Aorta (tissue), 5 donors: Measurements from ENCODE around the gene PRSS1. TPM values are rescaled to one million over a fixed set of nuclear protein-coding genes. Genes with fewer than 3 reads are reported as not detected.

Experiments used
- ATAC-seq: fragments of 200-7000 bp; cut with Tn5 transposase; one replicate; pipeline ENCODE4 v1.9.1; 2022; ENCODE audit warnings: moderate library complexity; ENCODE audit not compliant: low FRiP score
- DNase-seq, 2 donors: peaks; one replicate each; pipeline ENCODE4 v3.0.0-alpha.2; 2020
- H3K27ac ChIP-seq, 2 donors: one replicate each; pipeline ENCODE4 v1.5.1; 2013; ENCODE audit warnings: low read length in 2 of 2, mild to moderate bottlenecking in 2 of 2, moderate library complexity in 2 of 2, control low read depth in 1 of 2, inconsistent platforms in 1 of 2, low read depth in 1 of 2
- H3K27me3 ChIP-seq, 2 donors: one replicate each; pipeline ENCODE4 v1.6.1; 2013; ENCODE audit warnings: control low read depth in 1 of 2, low read length in 1 of 2, mild to moderate bottlenecking in 1 of 2, moderate library complexity in 1 of 2; ENCODE audit not compliant: insufficient read depth in 2 of 2, control insufficient read depth in 1 of 2
- H3K36me3 ChIP-seq, 2 donors: one replicate each; pipeline ENCODE4 v1.6.1; 2013; ENCODE audit warnings: control low read depth in 1 of 2, low read length in 1 of 2, mild to moderate bottlenecking in 1 of 2; ENCODE audit not compliant: insufficient read depth in 2 of 2, control insufficient read depth in 1 of 2
- H3K4me1 ChIP-seq, 2 donors: one replicate each; pipeline ENCODE4 v1.6.1; 2013; ENCODE audit warnings: low read length in 2 of 2, control low read depth in 1 of 2, mild to moderate bottlenecking in 1 of 2, moderate library complexity in 1 of 2; ENCODE audit not compliant: insufficient read depth in 2 of 2, control insufficient read depth in 1 of 2
- H3K4me3 ChIP-seq, 2 donors: one replicate each; pipeline ENCODE4 v1.5.1; 2013; ENCODE audit warnings: low read length in 2 of 2, control low read depth in 1 of 2, mild to moderate bottlenecking in 1 of 2
- H3K9me3 ChIP-seq: one replicate; pipeline ENCODE4 v1.6.1; 2013; ENCODE audit warnings: mild to moderate bottlenecking, low read length; ENCODE audit not compliant: control insufficient read depth
- WGBS, 2 donors: extraction: QIAGEN DNeasy Blood & Tissue Kit; methylation state at CpG; one replicate each; pipeline ENCODE4 v1.1.7; 2013; 5-methylcytosine and 5-hydroxymethylcytosine counted together
- intact Hi-C, 2 donors: fragments of 100-400 bp; cut with DNase I; formaldehyde crosslinking; loops; one replicate each; pipeline versions ENCODE4 v1.14.2 to v1.15.0; 2022
- polyA plus RNA-seq, 2 donors: library from polyadenylated mRNA; stranded (reverse); fragments of 200-250 nt; gene quantifications; one replicate each; pipeline ENCODE4 v1.2.3, GENCODE V29; 2013
- total RNA-seq, 2 donors: library from RNA; stranded (reverse); fragmentation: NEBNext Ultra II Directional; extraction: Animal tissue kit (Norgen Biotek cat#: 25700); gene quantifications; one replicate each; pipeline ENCODE4 v1.2.1, GENCODE V29; 2021
- donor health status: healthy with polysubstance abuse.
- donor health status: Bipolar disorder and iron deficiency.
- donor health status: DM: no; HTN: no; CAD: no.
- donor health status: DM: no; HTN: no; CAD: no.
- donor health status: DM: yes; HTN: yes; CAD: no.

The PRSS1 gene
- total and polyA plus RNA-seq, 4 donors = 5.6 to 19.9 (median 7.5) TPM

DNA sequence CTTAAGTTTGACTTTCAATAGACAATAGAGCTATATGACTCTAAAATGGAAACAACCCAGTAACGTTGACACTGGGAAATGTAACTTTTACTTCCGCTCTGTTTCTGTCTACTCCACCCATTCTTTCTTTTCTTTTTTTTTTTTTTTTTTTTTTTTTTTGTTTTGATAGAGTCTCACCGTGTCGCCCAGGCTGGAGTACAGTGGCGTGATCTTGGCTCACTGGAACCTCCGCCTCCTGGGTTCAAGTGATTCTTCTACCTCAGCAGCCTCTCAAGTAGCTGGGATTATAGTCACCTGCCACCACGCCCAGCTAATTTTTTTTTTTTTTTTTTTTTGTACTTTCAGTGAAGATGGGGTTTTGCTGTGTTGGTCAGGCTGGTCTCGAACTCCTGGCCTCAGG is 35.4 kb downstream of the PRSS1 start:
- 81 to 87% methylated on average over 8 of the region's 8 CpGs for WGBS, 2 donors
- H3K4me1 ChIP-seq = no peaks in the 10 kb centered on the region
- no peaks in the 10 kb centered on the region for H3K36me3 ChIP-seq
- no peaks in the 10 kb centered on the region for H3K27me3 ChIP-seq
- no peaks in the 10 kb centered on the region for H3K9me3 ChIP-seq
- ATAC-seq (no peak), DNase-seq (no peak)
- intact Hi-C loops = loop anchor here (5.0 to 10.0 kb wide), 3 partner anchors 112 to 150 kb away; no protein-coding TSS in a partner anchor
- no peak overlapping the region for H3K27ac ChIP-seq
- no peak overlapping the region for H3K4me3 ChIP-seq

DNA sequence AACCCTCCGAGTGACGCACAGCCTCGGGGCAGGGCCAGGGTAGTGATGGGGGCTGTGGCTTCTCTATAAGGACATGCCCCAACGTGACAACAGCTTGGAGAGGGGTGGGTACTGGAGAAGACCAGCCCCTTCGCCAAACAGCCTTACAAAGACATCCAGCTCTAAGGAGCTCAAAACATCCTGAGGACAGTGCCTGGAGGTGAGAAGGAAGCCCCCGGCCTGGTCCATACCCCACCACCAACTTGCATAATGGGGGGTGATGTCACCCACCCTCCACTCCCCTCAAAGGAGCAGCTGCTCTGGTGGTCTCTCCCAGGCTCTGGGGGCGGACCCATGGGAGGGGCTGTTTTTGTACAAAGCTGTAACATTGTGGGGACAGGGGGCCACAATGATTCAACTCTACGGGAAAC is 36.6 kb downstream of the PRSS1 start:
- H3K27ac ChIP-seq = no peak overlapping the region
- ATAC-seq (no peak), DNase-seq (peak in 1 of 2 donors; percentile 39)
- no peaks in the 10 kb centered on the region for H3K27me3 ChIP-seq
- no peaks in the 10 kb centered on the region for H3K36me3 ChIP-seq
- H3K9me3 ChIP-seq = no peaks in the 10 kb centered on the region
- 85 to 88% methylated on average over 8 of the region's 8 CpGs for WGBS, 2 donors
- H3K4me3 ChIP-seq = no peak overlapping the region
- no peaks in the 10 kb centered on the region for H3K4me1 ChIP-seq
- intact Hi-C loops = loop anchor here in 1 of 2 donors (10.0 kb wide), 1 partner anchor 151 kb away; no protein-coding TSS in a partner anchor

DNA sequence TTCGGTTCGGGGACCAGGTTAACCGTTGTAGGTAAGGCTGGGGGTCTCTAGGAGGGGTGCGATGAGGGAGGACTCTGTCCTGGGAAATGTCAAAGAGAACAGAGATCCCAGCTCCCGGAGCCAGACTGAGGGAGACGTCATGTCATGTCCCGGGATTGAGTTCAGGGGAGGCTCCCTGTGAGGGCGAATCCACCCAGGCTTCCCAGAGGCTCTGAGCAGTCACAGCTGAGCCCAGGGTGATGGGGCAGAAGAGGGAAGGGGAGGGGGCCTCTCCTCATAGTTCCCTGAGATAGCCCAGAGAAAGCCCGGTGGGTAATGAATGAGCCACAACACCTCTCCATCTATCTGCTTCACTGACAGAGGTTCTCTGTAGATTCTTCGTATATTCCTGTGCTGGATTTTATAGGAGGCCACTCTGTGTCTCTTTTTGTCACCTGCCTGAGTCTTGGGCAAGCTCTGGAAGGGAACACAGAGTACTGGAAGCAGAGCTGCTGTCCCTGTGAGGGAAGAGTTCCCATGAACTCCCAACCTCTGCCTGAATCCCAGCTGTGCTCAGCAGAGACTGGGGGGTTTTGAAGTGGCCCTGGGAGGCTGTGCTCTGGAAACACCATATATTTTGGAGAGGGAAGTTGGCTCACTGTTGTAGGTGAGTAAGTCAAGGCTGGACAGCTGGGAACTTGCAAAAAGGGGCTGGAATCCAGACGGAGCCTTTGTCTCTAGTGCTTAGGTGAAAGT is 37.9 kb downstream of the PRSS1 start:
- no peaks in the 10 kb centered on the region for H3K9me3 ChIP-seq
- no peak overlapping the region for H3K4me3 ChIP-seq
- WGBS, 2 donors = 85 to 86% methylated on average over 11 of the region's 11 CpGs
- DNase-seq = no peak
- no peak overlapping the region for H3K27ac ChIP-seq
- intact Hi-C loops = loop anchor here in 1 of 2 donors (10.0 kb wide), 1 partner anchor 152 kb away; no protein-coding TSS in a partner anchor
- no peak for ATAC-seq
- no peaks in the 10 kb centered on the region for H3K36me3 ChIP-seq
- H3K4me1 ChIP-seq = no peaks in the 10 kb centered on the region
- no peaks in the 10 kb centered on the region for H3K27me3 ChIP-seq

DNA sequence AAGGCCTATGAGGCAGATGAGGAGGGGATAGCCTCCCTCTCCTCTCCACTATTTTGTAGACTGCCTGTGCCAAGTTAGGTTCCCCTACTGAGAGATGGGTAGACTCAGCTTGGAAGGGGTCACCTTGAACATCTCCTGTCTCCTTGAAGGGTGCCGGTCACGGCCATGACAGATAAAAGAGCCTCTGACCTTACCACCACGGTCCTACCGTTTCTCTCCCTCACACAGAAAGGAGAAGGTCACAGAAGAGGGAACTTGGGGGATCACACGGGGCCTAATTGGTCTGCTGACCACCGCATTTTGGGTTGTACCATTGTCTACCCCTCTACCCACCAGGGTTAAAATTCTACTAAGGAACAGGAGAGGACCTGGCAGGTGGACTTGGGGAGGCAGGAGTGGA is 38.5 kb downstream of the PRSS1 start:
- intact Hi-C loops = loop anchor here in 1 of 2 donors (10.0 kb wide), 1 partner anchor 153 kb away; no protein-coding TSS in a partner anchor

DNA sequence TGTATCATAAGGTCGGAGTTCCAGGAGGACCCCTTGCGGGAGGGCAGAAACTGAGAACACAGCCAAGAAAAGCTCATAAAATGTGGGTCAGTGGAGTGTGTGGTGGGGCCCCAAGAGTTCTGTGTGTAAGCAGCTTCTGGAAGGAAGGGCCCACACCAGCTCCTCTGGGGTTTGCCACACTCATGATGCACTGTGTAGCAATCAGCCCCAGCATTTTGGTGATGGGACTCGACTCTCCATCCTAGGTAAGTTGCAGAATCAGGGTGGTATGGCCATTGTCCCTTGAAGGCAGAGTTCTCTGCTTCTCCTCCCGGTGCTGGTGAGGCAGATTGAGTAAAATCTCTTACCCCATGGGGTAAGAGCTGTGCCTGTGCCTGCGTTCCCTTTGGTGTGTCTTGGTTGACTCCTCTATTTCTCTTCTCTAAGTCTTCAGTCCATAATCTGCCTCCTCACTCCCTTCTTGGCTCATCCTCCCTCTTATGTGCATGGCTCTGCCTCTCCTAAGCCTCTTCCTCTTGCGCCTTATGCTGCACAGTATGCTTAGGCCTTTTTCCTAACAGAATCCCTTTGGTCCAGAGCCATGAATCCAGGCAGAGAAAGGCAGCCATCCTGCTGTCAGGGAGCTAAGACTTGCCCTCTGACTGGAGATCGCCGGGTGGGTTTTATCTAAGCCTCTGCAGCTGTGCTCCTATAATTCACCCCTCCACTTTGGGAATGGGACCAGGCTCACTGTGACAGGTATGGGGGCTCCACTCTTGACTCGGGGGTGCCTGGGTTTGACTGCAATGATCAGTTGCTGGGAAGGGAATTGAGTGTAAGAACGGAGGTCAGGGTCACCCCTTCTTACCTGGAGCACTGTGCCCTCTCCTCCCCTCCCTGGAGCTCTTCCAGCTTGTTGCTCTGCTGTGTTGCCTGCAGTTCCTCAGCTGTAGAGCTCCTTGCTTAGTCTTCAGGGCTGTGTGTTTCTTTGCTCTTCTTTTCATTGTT is 39.3 kb downstream of the PRSS1 start:
- Histone ChIP-seq H3K4me3 (no peak overlapping the region), H3K9me3 (no peaks in the 10 kb centered on the region), H3K27me3 (no peaks in the 10 kb centered on the region), H3K27ac (no peak overlapping the region), H3K36me3 (no peaks in the 10 kb centered on the region), H3K4me1 (no peaks in the 10 kb centered on the region)
- DNase-seq = no peak
- no peak for ATAC-seq
- WGBS, 2 donors = 89 to 91% methylated on average over 10 of the region's 10 CpGs
- intact Hi-C loops = loop anchor here in 1 of 2 donors (10.0 kb wide), 1 partner anchor 154 kb away; no protein-coding TSS in a partner anchor

More for the DNA sequence above, 38.5 kb downstream of the PRSS1 start:
- WGBS, 2 donors = 93 to 95% methylated on average over 6 of the region's 6 CpGs
- no peak overlapping the region for H3K4me3 ChIP-seq
- H3K36me3 ChIP-seq = no peaks in the 10 kb centered on the region
- ATAC-seq (no peak), DNase-seq (no peak)
- H3K27ac ChIP-seq = no peak overlapping the region
- no peaks in the 10 kb centered on the region for H3K4me1 ChIP-seq
- no peaks in the 10 kb centered on the region for H3K27me3 ChIP-seq
- no peaks in the 10 kb centered on the region for H3K9me3 ChIP-seq

DNA sequence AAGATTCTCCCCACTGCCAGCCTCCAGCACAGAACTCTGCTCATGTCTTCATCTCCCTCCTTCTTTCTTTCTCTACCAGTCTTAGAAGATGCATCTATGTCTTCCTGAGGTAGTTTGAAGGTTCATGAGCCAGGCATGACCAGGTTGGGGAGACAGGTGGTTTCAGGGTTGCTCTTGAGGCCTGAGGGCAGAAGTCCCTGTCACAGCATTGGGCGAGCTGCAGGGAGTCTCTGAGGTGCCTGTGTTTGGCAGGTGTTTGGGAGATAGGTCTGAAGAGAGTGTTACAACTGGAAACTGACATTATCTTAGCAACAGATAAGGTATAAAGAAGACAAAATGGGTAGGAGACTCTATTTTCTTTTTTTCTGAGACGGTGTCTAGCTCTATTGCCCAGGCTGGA is 40.2 kb downstream of the PRSS1 start:
- 92 to 95% methylated on average over 2 of the region's 2 CpGs for WGBS, 2 donors
- no peaks in the 10 kb centered on the region for H3K27me3 ChIP-seq
- no peaks in the 10 kb centered on the region for H3K4me1 ChIP-seq
- DNase-seq = no peak
- intact Hi-C loops = loop anchor here in 1 of 2 donors (10.0 kb wide), 1 partner anchor 155 kb away; no protein-coding TSS in a partner anchor
- no peaks in the 10 kb centered on the region for H3K9me3 ChIP-seq
- no peak overlapping the region for H3K4me3 ChIP-seq
- no peak for ATAC-seq
- no peak overlapping the region for H3K27ac ChIP-seq
- H3K36me3 ChIP-seq = no peaks in the 10 kb centered on the region

DNA sequence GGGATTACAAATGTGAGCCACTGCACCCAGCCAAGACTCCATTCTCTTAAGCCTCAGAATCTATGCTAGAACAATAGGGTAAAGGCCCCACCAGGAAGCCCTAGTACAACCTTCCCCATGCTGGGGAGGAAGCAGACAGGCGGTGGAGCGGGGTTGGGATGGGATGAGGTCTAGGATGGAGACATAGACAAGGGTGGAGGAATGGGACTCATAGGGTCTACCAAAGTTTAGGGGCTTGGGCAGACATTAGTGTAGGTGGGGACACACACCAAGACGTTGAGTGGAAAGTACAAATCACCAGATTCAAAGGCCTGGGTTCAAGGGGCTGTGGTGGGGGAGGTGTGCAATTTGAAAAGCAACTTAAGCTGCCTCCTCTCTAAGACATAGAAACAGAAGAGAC is 40.8 kb downstream of the PRSS1 start:
- no peak overlapping the region for H3K4me3 ChIP-seq
- ATAC-seq (no peak), DNase-seq (no peak)
- H3K36me3 ChIP-seq = no peaks in the 10 kb centered on the region
- no peak overlapping the region for H3K27ac ChIP-seq
- intact Hi-C loops = no loop called here
- H3K9me3 ChIP-seq = no peaks in the 10 kb centered on the region
- H3K4me1 ChIP-seq = no peaks in the 10 kb centered on the region
- WGBS, 2 donors = 75 to 93% methylated on average over 3 of the region's 3 CpGs
- H3K27me3 ChIP-seq = peaks cover 0 to 1% of the 10 kb centered on the region in 2 donors

DNA sequence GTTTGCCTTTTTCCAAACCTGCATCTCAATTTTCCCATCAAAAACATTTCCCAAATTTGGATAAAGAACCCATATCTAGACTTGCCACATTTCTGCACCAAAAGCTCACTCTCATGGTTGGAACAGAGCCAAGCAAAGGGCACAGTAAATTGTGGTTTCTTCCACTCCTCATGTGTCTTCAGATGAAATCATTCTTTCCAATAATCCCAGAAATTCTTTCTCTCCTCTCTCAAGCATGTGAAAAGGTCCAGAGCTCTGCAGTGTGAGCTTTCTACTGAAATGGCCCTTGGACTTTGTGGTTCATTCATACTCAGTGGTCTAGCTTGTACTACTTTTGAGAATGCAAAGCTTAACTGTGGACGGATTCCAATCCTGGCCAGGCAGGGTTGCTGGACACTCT is 41.3 kb downstream of the PRSS1 start:
- Histone ChIP-seq H3K9me3 (no peaks in the 10 kb centered on the region), H3K27me3 (peaks cover 0 to 1% of the 10 kb centered on the region in 2 donors), H3K4me1 (no peaks in the 10 kb centered on the region), H3K4me3 (no peak overlapping the region), H3K27ac (no peak overlapping the region), H3K36me3 (no peaks in the 10 kb centered on the region)
- ATAC-seq (no peak), DNase-seq (no peak)
- intact Hi-C loops = no loop called here
- WGBS, 2 donors = 92 to 93% methylated on average over 1 of the region's 1 CpG
